ENCODE data around the gene TBR1.

The TBR1 gene

GRCh38 chr2:161415034-161415986, 787 bp upstream of the TBR1 start:
- DNase-seq (ENCODE audit: low read depth), result no peak

- no peak for DNase-seq (ENCODE audit: low read depth)
Measured at GRCh38 chr2:161416708-161417437, 776 bp downstream of the TBR1 start.

GRCh38 chr2:161417438-161418274, 1.6 kb downstream of the TBR1 start:
- DNase-seq (ENCODE audit: low read depth), result no peak

- DNase-seq (ENCODE audit: low read depth), result no peak
Measured at GRCh38 chr2:161418275-161418714, 2.2 kb downstream of the TBR1 start.

GRCh38 chr2:161418715-161419637, 2.9 kb downstream of the TBR1 start:
- no peak for DNase-seq (ENCODE audit: low read depth)

- no peak for DNase-seq (ENCODE audit: low read depth)
Measured at GRCh38 chr2:161419638-161420190, 3.6 kb downstream of the TBR1 start.

- DNase-seq (ENCODE audit: low read depth), result no peak
Measured at GRCh38 chr2:161420406-161421074, 4.4 kb downstream of the TBR1 start.

GRCh38 chr2:161421686-161422085, 5.6 kb downstream of the TBR1 start:
- DNase-seq (ENCODE audit: low read depth), result no peak

- DNase-seq (ENCODE audit: low read depth), result no peak
Measured at GRCh38 chr2:161422816-161423403, 6.8 kb downstream of the TBR1 start.

GRCh38 chr2:161423421-161424393, 7.6 kb downstream of the TBR1 start:
- DNase-seq (ENCODE audit: low read depth), result no peak

GRCh38 chr2:161424394-161424769, 8.3 kb downstream of the TBR1 start:
- DNase-seq (ENCODE audit: low read depth), result no peak

GRCh38 chr2:161424891-161425727, 9.0 kb downstream of the TBR1 start:
- DNase-seq (ENCODE audit: low read depth), result no peak

GRCh38 chr2:161425728-161426454, 9.8 kb downstream of the TBR1 start:
- DNase-seq (ENCODE audit: low read depth), result no peak

GRCh38 chr2:161426455-161426921, 10.4 kb downstream of the TBR1 start:
- no peak for DNase-seq (ENCODE audit: low read depth)

GRCh38 chr2:161426922-161427663, 11.0 kb downstream of the TBR1 start:
- DNase-seq (ENCODE audit: low read depth), result peak; percentile 14
